CD4-positive, alpha-beta memory T cell (primary cell): ENCODE data around the gene EXOC3. TPM values are rescaled to one million over a fixed set of nuclear protein-coding genes. Genes with fewer than 3 reads are reported as not detected.

ENCODE experiments used
- CTCF ChIA-PET: fragments of 350-600 bp; sonication (Branson Sonifier 250); formaldehyde crosslinking; loops from one replicate; lab custom pipeline; 2021; ENCODE audit warnings: inconsistent platforms; ENCODE audit not compliant: partially characterized antibody; lab: Charles Lee
- POLR2A ChIA-PET: fragments of 350-600 bp; sonication (Branson Sonifier 250); formaldehyde crosslinking; loops from one replicate; lab custom pipeline; 2021; ENCODE audit not compliant: partially characterized antibody; lab: Charles Lee
- DNase-seq, 5 donors: peaks; one replicate each; pipeline versions ENCODE4 v3.0.0 to v3.0.0-alpha.2; 2020 to 2022; ENCODE audit warnings: mixed read lengths in 1 of 5
- H3K27ac ChIP-seq: one replicate; pipeline ENCODE4 v1.7.0; 2013; ENCODE audit warnings: low read depth, low read length
- H3K27me3 ChIP-seq: 2 replicates; pipeline ENCODE4 v1.7.0; 2013; ENCODE audit warnings: mild to moderate bottlenecking, low read length, moderate library complexity; ENCODE audit not compliant: insufficient read depth
- H3K36me3 ChIP-seq: 2 replicates; pipeline ENCODE4 v1.7.0; 2013; ENCODE audit warnings: mild to moderate bottlenecking, low read length, moderate library complexity; ENCODE audit not compliant: insufficient read depth
- H3K4me1 ChIP-seq: 2 replicates; pipeline ENCODE4 v1.7.0; 2013; ENCODE audit warnings: mild to moderate bottlenecking, low read length, moderate library complexity; ENCODE audit not compliant: insufficient read depth
- H3K4me3 ChIP-seq, 2 donors: one replicate each; pipeline ENCODE4 v1.7.0; 2013; ENCODE audit warnings: low read length in 2 of 2, mild to moderate bottlenecking in 1 of 2
- H3K9me3 ChIP-seq, 2 donors: one replicate each; pipeline ENCODE4 v1.7.0; 2013; ENCODE audit warnings: low read length in 2 of 2, control low read depth in 1 of 2; ENCODE audit not compliant: control insufficient read depth in 1 of 2
- H3K27ac Mint-ChIP-seq, 7 donors: one replicate each; pipeline ENCODE4 v1.8.0; 2020 to 2021; ENCODE audit warnings: mixed read lengths in 7 of 7, mild to moderate bottlenecking in 6 of 7, inconsistent platforms in 3 of 7, moderate library complexity in 3 of 7
- H3K27me3 Mint-ChIP-seq, 2 donors: one replicate each; pipeline ENCODE4 v1.8.0; 2020 to 2021; ENCODE audit warnings: mixed read lengths in 2 of 2
- H3K36me3 Mint-ChIP-seq, 2 donors: one replicate each; pipeline ENCODE4 v1.8.0; 2020 to 2021; ENCODE audit warnings: mixed read lengths in 2 of 2, inconsistent platforms in 1 of 2, mild to moderate bottlenecking in 1 of 2
- H3K4me1 Mint-ChIP-seq, 4 donors: one replicate each; pipeline ENCODE4 v1.8.0; 2020 to 2021; ENCODE audit warnings: mixed read lengths in 4 of 4, mild to moderate bottlenecking in 1 of 4
- H3K4me3 Mint-ChIP-seq, 8 donors: one replicate each; pipeline ENCODE4 v1.8.0; 2020 to 2021; ENCODE audit warnings: mixed read lengths in 8 of 8, mild to moderate bottlenecking in 7 of 8, moderate library complexity in 6 of 8, inconsistent platforms in 3 of 8
- H3K9me3 Mint-ChIP-seq, 8 donors: one replicate each; pipeline ENCODE4 v1.8.0; 2020 to 2021; ENCODE audit warnings: mixed read lengths in 8 of 8, mild to moderate bottlenecking in 5 of 8, inconsistent platforms in 3 of 8, moderate library complexity in 1 of 8
- intact Hi-C: fragments of 100-400 bp; cut with micrococcal nuclease; formaldehyde crosslinking; loops from one replicate; pipeline ENCODE4 v1.15.1; 2023
- polyA plus RNA-seq, 2 donors: library from polyadenylated mRNA; unstranded; fragments of 300-500 nt; fragmentation: Illumina TruSeq; gene quantifications; one replicate each; pipeline ENCODE4 v1.2.3, GENCODE V29; 2021
- total RNA-seq, 2 experiments: library from RNA; stranded (reverse); gene quantifications; one replicate each; pipeline ENCODE4 v1.2.3, GENCODE V29; 2021

EXOC3 gene
- total and polyA plus RNA-seq, 4 experiments from 2014 or later = 32.0 to 96.1 (median 62.9) TPM

DNA sequence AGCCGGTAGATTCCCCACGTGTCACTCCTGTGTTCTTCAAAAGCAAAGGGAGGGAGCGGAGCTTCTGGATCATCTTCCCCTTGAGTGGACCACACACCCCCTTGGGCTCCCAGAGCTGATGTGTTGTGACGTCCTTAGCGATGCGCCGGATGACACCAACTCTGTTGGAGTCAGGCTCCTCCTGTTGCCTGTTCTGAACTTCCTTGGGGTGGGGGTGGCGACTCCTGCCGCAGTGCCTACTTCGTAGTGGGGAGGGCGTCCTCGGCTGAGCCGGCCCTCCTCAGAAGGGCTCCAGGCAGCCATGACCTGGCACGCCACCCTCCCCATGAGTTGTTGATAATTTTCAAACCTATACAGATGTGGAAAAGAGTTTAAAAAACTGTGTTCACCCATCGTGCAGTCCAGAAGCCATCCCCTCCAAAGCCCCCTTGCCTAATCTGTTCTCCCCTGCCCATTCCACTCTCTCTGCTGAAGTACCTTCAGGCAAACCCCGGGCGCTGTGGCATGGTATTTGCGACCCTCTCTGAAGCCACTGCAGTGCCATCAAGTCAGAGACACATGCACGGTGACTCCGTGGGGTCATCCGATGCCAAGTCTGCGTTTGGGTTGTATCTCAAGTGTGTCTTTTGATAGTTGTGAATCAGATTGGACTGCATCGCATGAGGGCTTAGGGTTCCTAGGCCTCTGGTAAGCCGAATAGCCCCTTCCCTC, 16.7 kb downstream of the EXOC3 start:
- Mint-ChIP-seq H3K36me3 (peaks cover 56 to 68% of the 10 kb centered on the region in 2 donors), H3K27me3 (no peaks in the 10 kb centered on the region), H3K27ac (peak overlapping the region in 6 of 7 donors; percentile 9 to 92 (median 56)), H3K4me3 (no peak overlapping the region), H3K9me3 (no peaks in the 10 kb centered on the region), H3K4me1 (peaks cover 12 to 38% (median 23%) of the 10 kb centered on the region in 4 donors)
- Histone ChIP-seq H3K27ac (no peak overlapping the region), H3K36me3 (peaks cover 52% of the 10 kb centered on the region), H3K4me3 (no peak overlapping the region), H3K9me3 (no peaks in the 10 kb centered on the region), H3K27me3 (no peaks in the 10 kb centered on the region), H3K4me1 (peaks cover 14% of the 10 kb centered on the region)
- no peak for DNase-seq
- intact Hi-C loops = no loop called here
- ChIA-PET CTCF (no interaction called here), POLR2A (no interaction called here)

GRCh38 chr5:460273-460625, 17.3 kb downstream of the EXOC3 start:
- H3K9me3 ChIP-seq = no peaks in the 10 kb centered on the region
- no peaks in the 10 kb centered on the region for H3K27me3 ChIP-seq
- intact Hi-C loops = no loop called here
- DNase-seq = no peak
- H3K36me3 ChIP-seq = peaks cover 52% of the 10 kb centered on the region
- no peaks in the 10 kb centered on the region for H3K27me3 Mint-ChIP-seq
- H3K27ac Mint-ChIP-seq = peak overlapping the region in 6 of 7 donors; percentile 34 to 81 (median 56)
- CTCF ChIA-PET = no interaction called here
- peaks cover 13 to 38% (median 23%) of the 10 kb centered on the region in 4 donors for H3K4me1 Mint-ChIP-seq
- POLR2A ChIA-PET = no interaction called here
- H3K9me3 Mint-ChIP-seq = no peaks in the 10 kb centered on the region
- no peak overlapping the region for H3K27ac ChIP-seq
- peaks cover 17% of the 10 kb centered on the region for H3K4me1 ChIP-seq
- H3K4me3 ChIP-seq = no peak overlapping the region
- H3K4me3 Mint-ChIP-seq = no peak overlapping the region
- peaks cover 52 to 64% of the 10 kb centered on the region in 2 donors for H3K36me3 Mint-ChIP-seq

DNA sequence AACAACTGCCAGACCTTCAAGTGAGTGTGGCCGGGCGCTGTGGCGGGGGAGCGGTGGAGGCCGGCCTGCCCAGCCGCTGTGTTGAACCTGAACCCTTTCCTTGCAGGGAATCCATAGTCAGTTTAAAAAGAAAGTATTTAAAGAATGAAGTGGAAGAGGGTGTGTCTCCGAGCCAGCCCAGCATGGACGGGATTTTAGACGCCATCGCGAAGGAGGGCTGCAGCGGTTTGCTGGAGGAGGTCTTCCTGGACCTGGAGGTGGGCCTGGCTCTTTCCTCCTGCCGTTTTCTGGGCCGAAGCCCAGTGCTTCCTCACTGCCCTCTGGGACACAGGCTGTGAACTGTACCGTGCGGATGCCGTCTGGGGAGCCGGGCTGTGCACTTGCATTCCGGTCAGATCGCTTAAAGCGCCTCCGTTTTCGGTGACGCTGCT, 19.1 kb downstream of the EXOC3 start:
- peaks cover 44 to 56% of the 10 kb centered on the region in 2 donors for H3K36me3 Mint-ChIP-seq
- ChIA-PET POLR2A (interaction anchor here (1.0 kb wide), 1 partner anchor 10 kb away, joined by 7 read pairs; no protein-coding TSS in a partner anchor), CTCF (no interaction called here)
- H3K27ac ChIP-seq = no peak overlapping the region
- H3K36me3 ChIP-seq = peaks cover 52% of the 10 kb centered on the region
- H3K4me1 Mint-ChIP-seq = peaks cover 10 to 45% (median 21%) of the 10 kb centered on the region in 4 donors
- no peak for DNase-seq
- peaks cover 0 to 2% (median 0%) of the 10 kb centered on the region in 8 donors for H3K9me3 Mint-ChIP-seq
- H3K27ac Mint-ChIP-seq = peak overlapping the region in 6 of 7 donors; percentile 63 to 95 (median 86)
- no peaks in the 10 kb centered on the region for H3K9me3 ChIP-seq
- no peak overlapping the region for H3K4me3 ChIP-seq
- intact Hi-C loops = no loop called here
- peaks cover 17% of the 10 kb centered on the region for H3K4me1 ChIP-seq
- no peak overlapping the region for H3K4me3 Mint-ChIP-seq
- H3K27me3 ChIP-seq = no peaks in the 10 kb centered on the region
- H3K27me3 Mint-ChIP-seq = no peaks in the 10 kb centered on the region

DNA sequence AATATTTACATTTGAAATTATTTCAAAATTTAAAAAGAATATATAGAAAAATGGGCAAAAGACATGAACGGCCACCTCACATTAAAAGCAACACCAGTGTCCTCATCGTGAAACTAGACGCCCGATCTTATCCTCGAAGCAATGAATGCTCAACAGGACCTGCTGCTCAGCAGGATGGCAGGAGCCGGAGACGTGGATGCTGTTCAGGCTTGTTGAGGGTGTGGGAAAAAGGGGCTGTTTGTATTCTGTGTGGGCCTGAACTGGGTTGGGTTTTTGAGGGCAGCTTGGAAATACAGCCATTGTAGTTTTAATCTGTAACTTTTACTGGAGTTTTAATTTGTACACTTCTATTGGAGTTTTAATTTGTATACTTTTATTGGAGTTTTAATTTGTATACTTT, 20.3 kb downstream of the EXOC3 start:
- H3K9me3 Mint-ChIP-seq = peaks cover 0 to 2% (median 0%) of the 10 kb centered on the region in 8 donors
- H3K36me3 Mint-ChIP-seq = peaks cover 39 to 48% of the 10 kb centered on the region in 2 donors
- H3K4me1 ChIP-seq = peaks cover 17% of the 10 kb centered on the region
- peak overlapping the region in 1 of 8 donors; percentile 28 for H3K4me3 Mint-ChIP-seq
- intact Hi-C loops = no loop called here
- ChIA-PET CTCF (interaction anchor here (1.3 kb wide), 1 partner anchor 17 kb away, joined by 8 read pairs; no protein-coding TSS in a partner anchor), POLR2A (interaction anchor here (0.7 to 1.6 kb wide), 6 partner anchors 10 to 245 kb away, joined by 3 to 21 read pairs (median 3); partner anchors contain the start of gene SDHA)
- peaks cover 40% of the 10 kb centered on the region for H3K36me3 ChIP-seq
- DNase-seq = no peak
- H3K9me3 ChIP-seq = no peaks in the 10 kb centered on the region
- peak overlapping the region; percentile 50 for H3K27ac ChIP-seq
- H3K27ac Mint-ChIP-seq = peak overlapping the region; percentile 84 to 99 (median 91)
- no peak overlapping the region for H3K4me3 ChIP-seq
- H3K4me1 Mint-ChIP-seq = peaks cover 10 to 41% (median 17%) of the 10 kb centered on the region in 4 donors
- no peaks in the 10 kb centered on the region for H3K27me3 ChIP-seq
- no peaks in the 10 kb centered on the region for H3K27me3 Mint-ChIP-seq

DNA sequence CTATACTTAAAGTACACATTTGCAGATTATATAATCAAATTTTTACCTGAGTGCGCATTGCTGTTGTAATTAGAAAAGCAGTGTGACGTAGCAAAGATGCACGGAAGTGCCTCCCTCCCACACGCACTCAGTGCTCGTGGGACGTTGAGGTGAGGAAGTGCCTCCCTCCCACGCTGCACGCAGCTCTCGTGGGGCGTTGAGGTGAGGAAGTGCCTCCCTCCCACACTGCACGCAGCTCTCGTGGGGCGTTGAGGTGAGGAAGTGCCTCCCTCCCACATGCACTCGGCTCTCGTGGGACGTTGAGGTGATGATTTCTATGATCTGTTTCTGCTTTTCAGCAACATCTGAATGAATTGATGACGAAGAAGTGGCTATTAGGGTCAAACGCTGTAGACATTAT, 21.0 kb downstream of the EXOC3 start:
- H3K36me3 Mint-ChIP-seq = peaks cover 35 to 41% of the 10 kb centered on the region in 2 donors
- H3K4me1 ChIP-seq = peaks cover 17% of the 10 kb centered on the region
- H3K4me3 ChIP-seq = no peak overlapping the region
- peak; percentile 84 to 93 (median 87) for DNase-seq
- H3K27me3 Mint-ChIP-seq = no peaks in the 10 kb centered on the region
- peak overlapping the region; percentile 84 to 99 (median 91) for H3K27ac Mint-ChIP-seq
- ChIA-PET CTCF (interaction anchor here (1.3 kb wide), 1 partner anchor 17 kb away, joined by 8 read pairs; no protein-coding TSS in a partner anchor), POLR2A (interaction anchor here (0.7 to 1.6 kb wide), 6 partner anchors 9 to 245 kb away, joined by 3 to 21 read pairs (median 3); partner anchors contain the start of gene SDHA)
- H3K27ac ChIP-seq = peak overlapping the region; percentile 50
- H3K9me3 Mint-ChIP-seq = peaks cover 0 to 2% (median 0%) of the 10 kb centered on the region in 8 donors
- H3K9me3 ChIP-seq = no peaks in the 10 kb centered on the region
- intact Hi-C loops = loop anchor here (1.0 kb wide), 1 partner anchor 8 kb away; no protein-coding TSS in a partner anchor
- H3K36me3 ChIP-seq = peaks cover 35% of the 10 kb centered on the region
- H3K27me3 ChIP-seq = no peaks in the 10 kb centered on the region
- H3K4me3 Mint-ChIP-seq = peak overlapping the region in 7 of 8 donors; percentile 25 to 75 (median 41)
- peaks cover 7 to 35% (median 12%) of the 10 kb centered on the region in 4 donors for H3K4me1 Mint-ChIP-seq

- intact Hi-C loops = loop anchor here (1.0 kb wide), 1 partner anchor 8 kb away; no protein-coding TSS in a partner anchor
- peak overlapping the region; percentile 50 for H3K27ac ChIP-seq
- ChIA-PET CTCF (interaction anchor here (1.3 kb wide), 1 partner anchor 18 kb away, joined by 8 read pairs; no protein-coding TSS in a partner anchor), POLR2A (interaction anchor here (1.2 to 1.6 kb wide), 3 partner anchors 9 to 15 kb away, joined by 3 to 21 read pairs (median 4); no protein-coding TSS in a partner anchor)
- H3K27me3 Mint-ChIP-seq = no peaks in the 10 kb centered on the region
- H3K4me3 Mint-ChIP-seq = peak overlapping the region in 6 of 8 donors; percentile 25 to 75 (median 56)
- DNase-seq = peak in 1 of 5 donors; percentile 44
- peaks cover 7 to 32% (median 11%) of the 10 kb centered on the region in 4 donors for H3K4me1 Mint-ChIP-seq
- H3K4me3 ChIP-seq = no peak overlapping the region
- peaks cover 17% of the 10 kb centered on the region for H3K4me1 ChIP-seq
- peaks cover 0 to 2% (median 0%) of the 10 kb centered on the region in 8 donors for H3K9me3 Mint-ChIP-seq
- no peaks in the 10 kb centered on the region for H3K9me3 ChIP-seq
- peak overlapping the region; percentile 84 to 99 (median 91) for H3K27ac Mint-ChIP-seq
- peaks cover 31% of the 10 kb centered on the region for H3K36me3 ChIP-seq
- peaks cover 32 to 37% of the 10 kb centered on the region in 2 donors for H3K36me3 Mint-ChIP-seq
- no peaks in the 10 kb centered on the region for H3K27me3 ChIP-seq
These were observed 21.5 kb downstream of the EXOC3 start for GRCh38 chr5:464446-464842.
